ENCODE measurements around the gene FBXO44. TPM values are rescaled to one million over a fixed set of nuclear protein-coding genes. Genes with fewer than 3 reads are reported as not detected.

Gene FBXO44
- total RNA-seq, 6 donors from 2014 or later, result 14.7 to 114 (median 18.0) TPM

DNA sequence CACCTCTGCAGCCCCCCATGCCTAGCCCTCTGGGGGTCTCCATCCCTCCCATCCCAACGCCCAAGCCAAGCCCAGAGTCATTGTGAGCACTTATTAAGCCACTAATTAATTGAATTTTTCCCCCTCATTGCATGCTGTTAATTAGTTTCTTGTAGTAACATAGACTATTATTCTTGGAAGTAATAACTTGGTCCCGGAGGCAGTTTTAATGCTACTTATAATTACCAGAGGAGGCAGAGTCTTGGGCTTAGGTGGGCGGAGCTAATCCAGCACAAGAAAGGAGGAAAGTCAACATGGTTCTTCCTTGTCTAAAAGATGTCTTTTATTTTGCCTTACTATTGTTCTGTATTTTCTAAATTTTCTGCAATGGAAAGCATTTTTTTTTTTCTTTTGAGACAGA, 28.1 kb upstream of the FBXO44 start:
- TF ChIP-seq POLR2AphosphoS5 (IDR thresholded peaks at IDR 0.05) (no peak), POLR2A (IDR thresholded peaks at IDR 0.05) (no peak), EP300 (IDR thresholded peaks at IDR 0.05) (no peak), CTCF (IDR thresholded peaks at IDR 0.05) (no peak)
- ATAC-seq (ENCODE audit: low FRiP score in 2 of 2), result no peak

GRCh38 chr1:11628767-11629166, 25.9 kb upstream of the FBXO44 start:
- DNase-seq, result no peak
- no peaks in the 10 kb centered on the region for H3K36me3 ChIP-seq
- no peak for ATAC-seq (ENCODE audit: low FRiP score in 2 of 2)
- TF ChIP-seq POLR2A (IDR thresholded peaks at IDR 0.05) (no peak), EP300 (IDR thresholded peaks at IDR 0.05) (no peak), POLR2AphosphoS5 (IDR thresholded peaks at IDR 0.05) (no peak), CTCF (IDR thresholded peaks at IDR 0.05) (no peak)
- WGBS, 2 donors, result 92 to 93% methylated on average over 7 of the region's 7 CpGs
- H3K4me3 ChIP-seq, result no peak overlapping the region
- no peaks in the 10 kb centered on the region for H3K27me3 ChIP-seq
- H3K27ac ChIP-seq, result no peak overlapping the region
- H3K9me3 ChIP-seq, result no peaks in the 10 kb centered on the region
- H3K4me1 ChIP-seq, result no peaks in the 10 kb centered on the region

More for the DNA sequence above, 28.1 kb upstream of the FBXO44 start:
- Histone ChIP-seq H3K4me3 (no peak overlapping the region), H3K36me3 (no peaks in the 10 kb centered on the region), H3K27me3 (no peaks in the 10 kb centered on the region), H3K27ac (no peak overlapping the region), H3K9me3 (no peaks in the 10 kb centered on the region), H3K4me1 (no peaks in the 10 kb centered on the region)
- WGBS, 2 donors, result 63 to 77% methylated on average over 3 of the region's 3 CpGs
- DNase-seq, result no peak

- Histone ChIP-seq H3K27me3 (no peaks in the 10 kb centered on the region), H3K9me3 (no peaks in the 10 kb centered on the region), H3K4me1 (no peaks in the 10 kb centered on the region), H3K27ac (no peak overlapping the region), H3K4me3 (no peak overlapping the region), H3K36me3 (no peaks in the 10 kb centered on the region)
- WGBS, 2 donors, result 53 to 55% methylated on average over 9 to 15 of the region's 15 CpGs
- ATAC-seq (ENCODE audit: low FRiP score in 2 of 2) (no peak), DNase-seq (no peak)
- TF ChIP-seq POLR2A (IDR thresholded peaks at IDR 0.05) (no peak), EP300 (IDR thresholded peaks at IDR 0.05) (no peak), CTCF (IDR thresholded peaks at IDR 0.05) (no peak), POLR2AphosphoS5 (IDR thresholded peaks at IDR 0.05) (no peak)
Measured at GRCh38 chr1:11629184-11630016, 25.3 kb upstream of the FBXO44 start.

- TF ChIP-seq POLR2A (IDR thresholded peaks at IDR 0.05), result no peak
Measured at GRCh38 chr1:11634365-11635192, 20.1 kb upstream of the FBXO44 start.

DNA sequence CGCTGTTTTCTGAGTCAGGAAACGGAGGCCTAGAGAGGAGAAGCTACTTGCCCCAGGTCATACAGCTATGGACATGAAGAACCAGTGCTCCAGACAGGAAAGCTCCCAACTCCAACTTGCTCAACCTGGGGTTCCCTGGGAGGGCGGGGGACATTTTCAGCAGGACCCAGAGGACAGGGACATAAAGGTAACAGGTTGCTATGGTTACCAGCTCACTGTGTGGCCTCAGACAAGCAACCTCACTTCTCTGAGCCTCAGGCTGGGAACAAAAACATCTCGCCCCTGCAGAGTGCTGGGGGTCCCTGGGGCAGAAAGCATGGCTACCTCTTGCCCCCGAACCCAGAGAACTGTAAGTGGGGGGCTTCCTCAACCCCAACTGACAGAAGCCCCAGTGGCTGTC, 16.6 kb upstream of the FBXO44 start:
- Histone ChIP-seq H3K4me3 (no peak overlapping the region), H3K27me3 (no peaks in the 10 kb centered on the region), H3K4me1 (no peaks in the 10 kb centered on the region), H3K36me3 (no peaks in the 10 kb centered on the region), H3K9me3 (no peaks in the 10 kb centered on the region), H3K27ac (no peak overlapping the region)
- no peak for DNase-seq
- 39 to 48% methylated on average over 4 to 5 of the region's 5 CpGs for WGBS, 2 donors
- TF ChIP-seq POLR2AphosphoS5 (IDR thresholded peaks at IDR 0.05) (no peak), CTCF (IDR thresholded peaks at IDR 0.05) (no peak), POLR2A (IDR thresholded peaks at IDR 0.05) (no peak), EP300 (IDR thresholded peaks at IDR 0.05) (no peak)
- ATAC-seq (ENCODE audit: low FRiP score in 2 of 2), result no peak

More at GRCh38 chr1:11634365-11635192, 20.1 kb upstream of the FBXO44 start:
- H3K36me3 ChIP-seq, result no peaks in the 10 kb centered on the region
- H3K4me1 ChIP-seq, result no peaks in the 10 kb centered on the region
- H3K27ac ChIP-seq, result no peak overlapping the region
- ATAC-seq (ENCODE audit: low FRiP score in 2 of 2) (no peak), DNase-seq (no peak)
- no peaks in the 10 kb centered on the region for H3K27me3 ChIP-seq
- no peaks in the 10 kb centered on the region for H3K9me3 ChIP-seq
- no peak overlapping the region for H3K4me3 ChIP-seq
- 76 to 88% methylated on average over 6 to 11 of the region's 11 CpGs for WGBS, 2 donors

All from upper lobe of left lung (tissue), 6 donors.